ENCODE results near the gene KIF25.
"Not testable (repeated sequence)": the region's sequence is repeated elsewhere in the genome, so short reads cannot be mapped to it uniquely, and the experiment has no call there.

GRCh38 chr6:167976116-167976657 lies 21.3 kb upstream of the KIF25 start:
- TF ChIP-seq EZH2phosphoT487 (IDR thresholded peaks at IDR 0.05; ENCODE audit: borderline replicate concordance); CTCF (conservative IDR thresholded peaks at IDR 0.05; ENCODE audit: low read length): not testable (repeated sequence)

Data from Loucy (cell line).